SK-N-SH treated with all-trans-retinoic acid at 6 μM for 48 hours (cell line): ENCODE data around the gene COMMD9.

Source experiments
- ARNTL ChIP-seq: fragments of 450-650 bp; formaldehyde crosslinking; IDR thresholded peaks from 2 replicates; pipeline ENCODE4 v1.5.0; 2020; ENCODE audit warnings: low read depth, mild to moderate bottlenecking, moderate library complexity, borderline replicate concordance
- ISL1 ChIP-seq: fragments of 250-450 bp; sonication (Bioruptor Pico); IDR thresholded peaks from 2 replicates; pipeline ENCODE4 v2.1.2; 2022; ENCODE audit warnings: mild to moderate bottlenecking, moderate library complexity
- OSR1 ChIP-seq: fragments of 250-450 bp; sonication (Bioruptor Pico); IDR thresholded peaks from 2 replicates; pipeline ENCODE4 v1.8.0; 2022; ENCODE audit warnings: moderate library complexity, mild to moderate bottlenecking, inconsistent platforms
- RARB ChIP-seq: fragments of 250-450 bp; sonication (Bioruptor Pico); IDR thresholded peaks from 2 replicates; pipeline ENCODE4 v1.8.0; 2021; ENCODE audit warnings: mild to moderate bottlenecking, moderate library complexity
- TOX ChIP-seq: fragments of 250-450 bp; sonication (Bioruptor Pico); IDR thresholded peaks from 2 replicates; pipeline ENCODE4 v1.8.0; 2021; ENCODE audit warnings: mild to moderate bottlenecking, moderate library complexity, borderline replicate concordance
- ZFP3 ChIP-seq: fragments of 250-450 bp; sonication (Bioruptor Pico); IDR thresholded peaks from 2 replicates; pipeline ENCODE4 v1.5.0; 2020; ENCODE audit warnings: mild to moderate bottlenecking, moderate library complexity
- ZNF70 ChIP-seq: fragments of 450-650 bp; formaldehyde crosslinking; IDR thresholded peaks from 2 replicates; pipeline ENCODE4 v1.5.0; 2020; ENCODE audit warnings: mild to moderate bottlenecking, moderate library complexity
- TF ChIP-seq, protein P1 (sequence below): fragments of 250-450 bp; sonication (Bioruptor Pico); IDR thresholded peaks from 2 replicates; pipeline ENCODE4 v1.5.1; 2020; ENCODE audit warnings: low read depth, mild to moderate bottlenecking, moderate library complexity

DNA sequence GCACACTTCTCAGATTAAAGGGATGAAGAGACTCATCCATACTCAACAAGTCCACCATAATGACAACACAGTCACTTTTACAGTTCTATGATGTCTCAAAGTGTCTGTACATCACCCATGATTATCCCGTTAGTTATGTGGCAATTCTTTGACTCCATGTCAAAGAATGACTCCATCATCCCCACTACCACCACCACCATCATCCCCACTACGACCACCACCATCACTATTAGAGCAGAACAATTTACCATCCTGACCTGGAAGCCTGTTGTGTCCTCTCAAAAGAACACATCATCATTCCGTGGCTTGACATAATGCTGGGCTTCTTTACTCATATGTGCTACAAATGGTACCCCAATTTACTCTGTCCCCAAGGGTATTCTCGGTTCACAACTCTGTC, 20.6 kb upstream of the COMMD9 start:
- TF ChIP-seq ARNTL (CRISPR knock-in tag) (no peak), RARB (CRISPR knock-in tag) (no peak), ZFP3 (CRISPR knock-in tag) (no peak), OSR1 (no peak), TOX (CRISPR knock-in tag) (no peak), ZNF70 (CRISPR knock-in tag) (no peak), ISL1 (CRISPR knock-in tag) (no peak)
- TF ChIP-seq, protein P1, sequence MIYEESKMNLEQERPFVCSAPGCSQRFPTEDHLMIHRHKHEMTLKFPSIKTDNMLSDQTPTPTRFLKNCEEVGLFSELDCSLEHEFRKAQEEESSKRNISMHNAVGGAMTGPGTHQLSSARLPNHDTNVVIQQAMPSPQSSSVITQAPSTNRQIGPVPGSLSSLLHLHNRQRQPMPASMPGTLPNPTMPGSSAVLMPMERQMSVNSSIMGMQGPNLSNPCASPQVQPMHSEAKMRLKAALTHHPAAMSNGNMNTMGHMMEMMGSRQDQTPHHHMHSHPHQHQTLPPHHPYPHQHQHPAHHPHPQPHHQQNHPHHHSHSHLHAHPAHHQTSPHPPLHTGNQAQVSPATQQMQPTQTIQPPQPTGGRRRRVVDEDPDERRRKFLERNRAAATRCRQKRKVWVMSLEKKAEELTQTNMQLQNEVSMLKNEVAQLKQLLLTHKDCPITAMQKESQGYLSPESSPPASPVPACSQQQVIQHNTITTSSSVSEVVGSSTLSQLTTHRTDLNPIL, result no peak
